CD14-positive monocyte (primary cell): ENCODE results near the gene DENND1A. TPM values are rescaled to one million over a fixed set of nuclear protein-coding genes. Genes with fewer than 3 reads are reported as not detected.
A peak's percentile ranks its signal among the peaks of the same experiment; 100 is the strongest.

ENCODE experiments used
- DNase-seq, 3 donors: peaks; one replicate each; pipeline ENCODE4 v3.0.0-alpha.2; 2011 to 2022
- H2AFZ ChIP-seq: 2 replicates; pipeline ENCODE4 v1.6.0; 2012; ENCODE audit warnings: mild to moderate bottlenecking, low read depth, low read length, inconsistent platforms; ENCODE audit not compliant: insufficient read depth, poor library complexity, severe bottlenecking
- H3K27ac ChIP-seq, 2 donors: 1 replicate in 1 of 2; 2 replicates in 1 of 2; pipeline ENCODE4 v1.5.1; 2012 to 2013; ENCODE audit warnings: low read length in 2 of 2, control low read depth in 1 of 2, inconsistent platforms in 1 of 2, low read depth in 1 of 2, mild to moderate bottlenecking in 1 of 2
- H3K27me3 ChIP-seq, 2 donors: one replicate each; pipeline versions ENCODE4 v1.6.0 to v1.6.1; 2011 to 2013; ENCODE audit warnings: low read length in 2 of 2; ENCODE audit not compliant: control insufficient read depth in 2 of 2, insufficient read depth in 2 of 2
- H3K36me3 ChIP-seq, 2 donors: replicated peaks in 1 of 2; 1 replicate in 1 of 2; 2 replicates in 1 of 2; pipeline versions ENCODE4 v1.5.1 to v1.6.1; 2012 to 2013; ENCODE audit warnings: low read length in 2 of 2, control low read depth in 1 of 2, inconsistent platforms in 1 of 2, mild to moderate bottlenecking in 1 of 2; ENCODE audit not compliant: insufficient read depth in 2 of 2, control insufficient read depth in 1 of 2
- H3K4me1 ChIP-seq, 2 donors: 1 replicate in 1 of 2; 2 replicates in 1 of 2; pipeline versions ENCODE4 v1.5.1 to v1.6.1; 2012 to 2013; ENCODE audit warnings: low read length in 2 of 2, control low read depth in 1 of 2, inconsistent platforms in 1 of 2, mild to moderate bottlenecking in 1 of 2, moderate library complexity in 1 of 2; ENCODE audit not compliant: insufficient read depth in 2 of 2, control insufficient read depth in 1 of 2
- H3K4me2 ChIP-seq: replicated peaks from 2 replicates; pipeline ENCODE3; 2012; ENCODE audit warnings: low read length, moderate library complexity, mild to moderate bottlenecking; ENCODE audit not compliant: poor library complexity, severe bottlenecking; ENCODE audit errors: extremely low read depth
- H3K4me3 ChIP-seq, 3 experiments: fragments of 200-600 bp in 1 of 3; sonication (generic) in 1 of 3; replicated peaks in 1 of 3; 1 replicate in 2 of 3; 2 replicates in 1 of 3; pipeline ENCODE4 v1.5.1; 2011 to 2013; ENCODE audit warnings: low read length in 3 of 3, mild to moderate bottlenecking in 3 of 3, control low read depth in 2 of 3, low read depth in 2 of 3, inconsistent platforms in 1 of 3, moderate library complexity in 1 of 3
- H3K79me2 ChIP-seq: 2 replicates; pipeline ENCODE4 v1.6.0; 2012; ENCODE audit warnings: mild to moderate bottlenecking, control low read depth, inconsistent platforms, low read length, moderate library complexity; ENCODE audit not compliant: insufficient read depth
- H3K9ac ChIP-seq: 2 replicates; pipeline ENCODE4 v1.6.0; 2017; ENCODE audit warnings: low read length, mild to moderate bottlenecking; ENCODE audit not compliant: insufficient read depth, poor library complexity, severe bottlenecking
- H3K9me3 ChIP-seq, 2 donors: replicated peaks in 1 of 2; 1 replicate in 1 of 2; 2 replicates in 1 of 2; pipeline versions ENCODE4 v1.5.1 to v1.6.1; 2012 to 2013; ENCODE audit warnings: low read length in 2 of 2, control low read depth in 1 of 2; ENCODE audit not compliant: control insufficient read depth in 1 of 2, insufficient read depth in 1 of 2
- H4K20me1 ChIP-seq: 2 replicates; pipeline ENCODE4 v1.6.0; 2012; ENCODE audit warnings: mild to moderate bottlenecking, low read length, control low read depth, moderate library complexity; ENCODE audit not compliant: insufficient read depth
- H3K27ac Mint-ChIP-seq, 7 donors: one replicate each; pipeline ENCODE4 v1.8.0; 2020; ENCODE audit warnings: mild to moderate bottlenecking in 7 of 7, mixed read lengths in 7 of 7, moderate library complexity in 6 of 7, inconsistent platforms in 2 of 7
- H3K27me3 Mint-ChIP-seq, 3 donors: one replicate each; pipeline ENCODE4 v1.8.0; 2021 to 2022; ENCODE audit warnings: low read depth in 3 of 3, mild to moderate bottlenecking in 3 of 3, mixed read lengths in 3 of 3, moderate library complexity in 3 of 3, inconsistent platforms in 1 of 3
- H3K36me3 Mint-ChIP-seq, 2 donors: one replicate each; pipeline ENCODE4 v1.8.0; 2020; ENCODE audit warnings: mixed read lengths in 2 of 2, inconsistent platforms in 1 of 2, mild to moderate bottlenecking in 1 of 2
- H3K4me1 Mint-ChIP-seq: one replicate; pipeline ENCODE4 v1.8.0; 2020; ENCODE audit warnings: mild to moderate bottlenecking, mixed read lengths
- H3K4me3 Mint-ChIP-seq, 2 donors: one replicate each; pipeline ENCODE4 v1.8.0; 2020; ENCODE audit warnings: mild to moderate bottlenecking in 2 of 2, mixed read lengths in 2 of 2, moderate library complexity in 1 of 2
- H3K9me3 Mint-ChIP-seq, 7 donors: one replicate each; pipeline ENCODE4 v1.8.0; 2020 to 2022; ENCODE audit warnings: mixed read lengths in 7 of 7, mild to moderate bottlenecking in 6 of 7, moderate library complexity in 6 of 7, inconsistent platforms in 2 of 7
- WGBS: methylation state at CpG from one replicate; pipeline ENCODE4 v1.1.5; 2013; ENCODE audit warnings: missing lambda C conversion rate; ENCODE audit not compliant: insufficient coverage; 5-methylcytosine and 5-hydroxymethylcytosine counted together
- intact Hi-C, 2 donors: fragments of 100-400 bp; cut with micrococcal nuclease; formaldehyde crosslinking; loops; one replicate each; pipeline versions ENCODE4 v1.15.0 to v1.15.1; 2023
- polyA plus RNA-seq, 3 donors: library from polyadenylated mRNA; depleted of rRNA in 1 of 3; unstranded in 2 of 3; stranded (reverse) in 1 of 3; fragments of 300-500 nt in 2 of 3; fragments of >200 nt in 1 of 3; fragmentation: Illumina TruSeq in 2 of 3; gene quantifications; 1 replicate in 2 of 3; 2 replicates in 1 of 3; pipeline ENCODE4 v1.2.3, GENCODE V29; 2012 to 2021
- TF ChIP-seq, protein P1 (sequence below): fragments of 200-600 bp; IDR thresholded peaks from one replicate; pipeline ENCODE4 v1.8.0; 2022; ENCODE audit warnings: antibody characterized with exemption, mild to moderate bottlenecking

Gene DENND1A
- polyA plus RNA-seq, 3 donors: 24.8 to 73.0 (median 29.4) TPM

DNA sequence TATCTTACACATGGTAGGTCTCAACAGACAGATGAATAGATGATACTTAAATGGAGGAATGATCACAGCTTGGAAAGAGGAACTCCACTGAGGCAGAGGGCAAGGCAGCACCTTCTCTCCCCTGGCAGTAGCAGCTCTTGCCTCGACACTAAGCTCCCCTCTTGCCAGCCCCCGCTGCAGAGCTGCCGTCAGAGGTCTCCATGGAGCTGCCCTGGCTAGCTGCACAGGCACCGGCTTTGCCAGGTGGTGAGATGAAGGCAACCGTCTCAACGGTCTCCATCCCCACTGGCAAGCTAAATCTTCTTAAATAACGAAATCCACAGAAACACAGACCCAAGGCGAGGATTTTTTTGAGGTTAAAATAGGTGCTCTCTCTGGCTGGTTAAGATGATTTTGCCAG is 492.7 kb downstream of the DENND1A start:
- H3K4me1 ChIP-seq: no peaks in the 10 kb centered on the region
- peak overlapping the region in 2 of 7 donors; percentile 37 to 55 for H3K27ac Mint-ChIP-seq
- peaks cover 0 to under 1% (median 0%) of the 10 kb centered on the region in 3 donors for H3K27me3 Mint-ChIP-seq
- peaks cover 5% of the 10 kb centered on the region for H3K4me1 Mint-ChIP-seq
- no peak overlapping the region for H3K9ac ChIP-seq
- no peak for DNase-seq
- H4K20me1 ChIP-seq: peaks cover 20% of the 10 kb centered on the region
- H3K36me3 ChIP-seq: peaks cover 90 to 100% of the 10 kb centered on the region in 2 donors
- H3K27me3 ChIP-seq: no peaks in the 10 kb centered on the region
- H2AFZ ChIP-seq: no peak overlapping the region
- no peak overlapping the region for H3K4me3 Mint-ChIP-seq
- no peak overlapping the region for H3K4me2 ChIP-seq
- no peaks in the 10 kb centered on the region for H3K79me2 ChIP-seq
- H3K9me3 Mint-ChIP-seq: no peaks in the 10 kb centered on the region
- H3K4me3 ChIP-seq: no peak overlapping the region
- H3K27ac ChIP-seq: no peak overlapping the region
- intact Hi-C loops: no loop called here
- TF ChIP-seq, protein P1, sequence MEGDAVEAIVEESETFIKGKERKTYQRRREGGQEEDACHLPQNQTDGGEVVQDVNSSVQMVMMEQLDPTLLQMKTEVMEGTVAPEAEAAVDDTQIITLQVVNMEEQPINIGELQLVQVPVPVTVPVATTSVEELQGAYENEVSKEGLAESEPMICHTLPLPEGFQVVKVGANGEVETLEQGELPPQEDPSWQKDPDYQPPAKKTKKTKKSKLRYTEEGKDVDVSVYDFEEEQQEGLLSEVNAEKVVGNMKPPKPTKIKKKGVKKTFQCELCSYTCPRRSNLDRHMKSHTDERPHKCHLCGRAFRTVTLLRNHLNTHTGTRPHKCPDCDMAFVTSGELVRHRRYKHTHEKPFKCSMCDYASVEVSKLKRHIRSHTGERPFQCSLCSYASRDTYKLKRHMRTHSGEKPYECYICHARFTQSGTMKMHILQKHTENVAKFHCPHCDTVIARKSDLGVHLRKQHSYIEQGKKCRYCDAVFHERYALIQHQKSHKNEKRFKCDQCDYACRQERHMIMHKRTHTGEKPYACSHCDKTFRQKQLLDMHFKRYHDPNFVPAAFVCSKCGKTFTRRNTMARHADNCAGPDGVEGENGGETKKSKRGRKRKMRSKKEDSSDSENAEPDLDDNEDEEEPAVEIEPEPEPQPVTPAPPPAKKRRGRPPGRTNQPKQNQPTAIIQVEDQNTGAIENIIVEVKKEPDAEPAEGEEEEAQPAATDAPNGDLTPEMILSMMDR: no peak
- H3K9me3 ChIP-seq: no peaks in the 10 kb centered on the region
- 100% methylated on average over 4 of the region's 8 CpGs for WGBS
- H3K36me3 Mint-ChIP-seq: peaks cover 93 to 96% of the 10 kb centered on the region in 2 donors

DNA sequence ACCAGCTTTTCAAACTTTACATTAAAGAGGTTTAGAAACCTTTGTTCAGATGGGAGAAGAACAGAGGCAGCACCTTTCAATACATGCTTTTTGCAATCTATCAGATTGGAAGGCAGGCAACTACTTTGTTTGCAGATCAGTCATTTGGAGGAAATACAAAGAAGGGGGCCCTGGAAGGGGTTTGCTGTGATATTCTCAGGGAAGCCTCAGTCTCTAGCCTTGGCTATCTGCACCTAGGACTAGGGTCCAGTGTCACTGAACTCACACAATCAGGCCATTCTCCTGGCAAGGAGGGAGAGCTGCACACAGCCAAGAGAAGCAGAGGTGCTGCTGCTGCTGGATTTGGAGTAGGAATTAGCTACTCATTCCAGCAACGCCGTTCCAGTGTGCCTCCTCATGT is 494.5 kb downstream of the DENND1A start:
- peaks cover 30% of the 10 kb centered on the region for H4K20me1 ChIP-seq
- Mint-ChIP-seq H3K27me3 (peaks cover 0 to 2% (median 0%) of the 10 kb centered on the region in 3 donors), H3K9me3 (peaks cover 0 to 3% (median 0%) of the 10 kb centered on the region in 7 donors), H3K27ac (peak overlapping the region in 3 of 7 donors; percentile 11 to 21 (median 15)), H3K36me3 (peaks cover 88 to 97% of the 10 kb centered on the region in 2 donors), H3K4me3 (no peak overlapping the region), H3K4me1 (peaks cover 5% of the 10 kb centered on the region)
- H3K9me3 ChIP-seq: no peaks in the 10 kb centered on the region
- intact Hi-C loops: no loop called here
- no peak overlapping the region for H3K9ac ChIP-seq
- H3K4me3 ChIP-seq: no peak overlapping the region
- no peaks in the 10 kb centered on the region for H3K27me3 ChIP-seq
- no peak overlapping the region for H3K27ac ChIP-seq
- DNase-seq: no peak
- no peaks in the 10 kb centered on the region for H3K4me1 ChIP-seq
- H3K79me2 ChIP-seq: no peaks in the 10 kb centered on the region
- H2AFZ ChIP-seq: no peak overlapping the region
- 100% methylated on average over 2 of the region's 2 CpGs for WGBS
- H3K4me2 ChIP-seq: no peak overlapping the region
- peaks cover 92 to 100% of the 10 kb centered on the region in 2 donors for H3K36me3 ChIP-seq
- TF ChIP-seq, protein P1: no peak
